Measurements from ENCODE around the gene WFDC10A. TPM values are rescaled to one million over a fixed set of nuclear protein-coding genes. Genes with fewer than 3 reads are reported as not detected.

WFDC10A gene
- total and polyA plus RNA-seq, 2 donors (not counting 3 experiments of a cell fraction or from before 2014, with no cell fraction given), result not detected

GRCh38 chr20:45647441-45648050, 18.0 kb downstream of the WFDC10A start:
- intact Hi-C loops (cut with micrococcal nuclease), result no loop called here
- Histone ChIP-seq H3K9me3 (replicated peaks; ENCODE audit: control insufficient read depth, insufficient read depth, low read length) (no peaks in the 10 kb centered on the region), H4K20me1 (replicated peaks; ENCODE audit: control insufficient read depth, extremely low read depth, insufficient read depth, low read length) (no peaks in the 10 kb centered on the region), H3K4me1 (ENCODE audit: control insufficient read depth, extremely low read depth, insufficient read depth, low read length) (no peaks in the 10 kb centered on the region), H3K79me2 (ENCODE audit: control insufficient read depth, insufficient read depth, low read length) (no peaks in the 10 kb centered on the region), H3K27ac (ENCODE audit: insufficient read depth, low read depth, low read length) (no peak overlapping the region), H2AFZ (ENCODE audit: low read depth, low read length) (no peak overlapping the region), H3K9me1 (replicated peaks; ENCODE audit: control insufficient read depth, extremely low read depth, insufficient read depth, low read length) (no peaks in the 10 kb centered on the region), H3K4me2 (ENCODE audit: insufficient read depth, low read length) (no peak overlapping the region), H3K9ac (replicated peaks; ENCODE audit: extremely low read depth, insufficient read depth, low read length) (no peak overlapping the region), H3K36me3 (ENCODE audit: control insufficient read depth in 2 of 2, extremely low read depth in 1 of 2, insufficient read depth in 2 of 2, low read length in 2 of 2) (no peaks in the 10 kb centered on the region), H3K27me3 (ENCODE audit: control insufficient read depth in 2 of 2, insufficient read depth in 2 of 2, low read length in 2 of 2) (no peaks in the 10 kb centered on the region), H3K4me3 (replicated peaks in 1 of 3; ENCODE audit: insufficient read depth in 1 of 3, low read depth in 1 of 3, low read length in 3 of 3) (no peak overlapping the region)
- TF ChIP-seq FOS (IDR thresholded peaks at IDR 0.05; ENCODE audit: borderline replicate concordance, insufficient read depth, low read length) (no peak), GATA2 (IDR thresholded peaks at IDR 0.05; ENCODE audit: insufficient read depth, insufficient read length, low read depth, low read length) (no peak), JUN (IDR thresholded peaks at IDR 0.05; ENCODE audit: borderline replicate concordance, insufficient read depth, insufficient read length, low read depth) (no peak), MYC (IDR thresholded peaks at IDR 0.05; ENCODE audit: low read depth, low read length) (no peak), CTCF (IDR thresholded peaks at IDR 0.05; ENCODE audit: extremely low read depth in 1 of 2, insufficient read depth in 1 of 2, low read depth in 1 of 2, low read length in 2 of 2) (no peak), MAX (IDR thresholded peaks at IDR 0.05; ENCODE audit: insufficient read depth, insufficient read length) (no peak), POLR2AphosphoS5 (IDR thresholded peaks at IDR 0.05; ENCODE audit: insufficient read depth, low read depth, low read length) (no peak), POLR2A (IDR thresholded peaks at IDR 0.05; ENCODE audit: low read depth, low read length) (no peak), EZH2 (IDR thresholded peaks at IDR 0.05; ENCODE audit: borderline replicate concordance, low read depth, low read length, severe bottlenecking) (no peak)
- ChIA-PET CTCF (interaction anchor here (1.4 kb wide), 1 partner anchor 18 kb away, joined by 3 read pairs; the partner anchor contains the start of gene WFDC10A), POLR2A (no interaction called here)
- DNase-seq (ENCODE audit: low read depth, low spot score), result no peak
- FAIRE-seq, result no peak
- no TSS peak for BruUV-seq (replicated peaks)
- dilution Hi-C loops (cut with MboI; ENCODE audit: extremely low pct_ligation_motif_present, low sequenced_read_pairs), result no loop called here
